Measurements from ENCODE around the gene SCAMP5. TPM values are rescaled to one million over a fixed set of nuclear protein-coding genes. Genes with fewer than 3 reads are reported as not detected.

SCAMP5 gene
- total and polyA plus RNA-seq, 5 donors from 2014 or later = 0.20 to 1.3 (median 0.25) TPM; not detected in 2

- Mint-ChIP-seq H3K9me3 (peaks cover 0 to 2% (median 0%) of the 10 kb centered on the region in 7 donors), H3K27me3 (peaks cover 31% of the 10 kb centered on the region), H3K27ac (no peak overlapping the region), H3K4me1 (peaks cover 4 to 19% (median 13%) of the 10 kb centered on the region in 4 donors), H3K4me3 (no peak overlapping the region), H3K36me3 (no peaks in the 10 kb centered on the region)
- no peaks in the 10 kb centered on the region for H3K9me3 ChIP-seq (ENCODE audit: control insufficient read depth in 2 of 2, low read length in 2 of 2)
- no peaks in the 10 kb centered on the region for H3K36me3 ChIP-seq (ENCODE audit: control insufficient read depth, insufficient read depth, low read length)
- peaks cover 4% of the 10 kb centered on the region for H3K27me3 ChIP-seq (ENCODE audit: control insufficient read depth, insufficient read depth, low read length)
- ATAC-seq (ENCODE audit: low read depth in 2 of 2) (no peak), DNase-seq (no peak)
- H3K4me1 ChIP-seq (ENCODE audit: control insufficient read depth, insufficient read depth, low read length, poor library complexity, severe bottlenecking) = peaks cover 3% of the 10 kb centered on the region
- no peak overlapping the region for H3K27ac ChIP-seq (ENCODE audit: insufficient read depth, low read length, poor library complexity, severe bottlenecking)
- no peak overlapping the region for H3K4me3 ChIP-seq (ENCODE audit: low read depth, low read length)
Measured at GRCh38 chr15:75007216-75007615, 11.9 kb downstream of the SCAMP5 start.

DNA sequence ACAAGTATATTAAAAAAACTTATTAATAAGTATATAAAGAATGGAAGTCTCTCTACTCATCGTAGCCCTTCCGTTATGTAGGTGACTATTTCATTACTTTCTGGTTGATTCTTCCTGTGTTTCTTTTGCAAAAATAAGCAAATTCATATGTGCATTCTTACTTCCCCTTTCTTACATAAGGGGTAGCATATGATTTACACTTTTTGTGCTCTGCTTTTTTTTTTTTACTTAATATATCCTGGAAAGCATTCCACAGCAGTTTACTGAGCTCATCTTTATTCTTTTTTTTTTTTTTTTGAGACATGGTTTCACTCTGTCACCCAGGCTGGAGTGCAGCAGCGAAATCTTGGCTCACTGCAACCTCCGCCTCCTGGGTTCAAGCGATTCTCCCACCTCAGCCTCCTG lies 12.9 kb downstream of the SCAMP5 start:
- no peaks in the 10 kb centered on the region for H3K9me3 Mint-ChIP-seq
- Histone ChIP-seq H3K27me3 (ENCODE audit: control insufficient read depth, insufficient read depth, low read length) (peaks cover 4% of the 10 kb centered on the region), H3K27ac (ENCODE audit: insufficient read depth, low read length, poor library complexity, severe bottlenecking) (no peak overlapping the region), H3K36me3 (ENCODE audit: control insufficient read depth, insufficient read depth, low read length) (no peaks in the 10 kb centered on the region), H3K9me3 (ENCODE audit: control insufficient read depth in 2 of 2, low read length in 2 of 2) (no peaks in the 10 kb centered on the region), H3K4me1 (ENCODE audit: control insufficient read depth, insufficient read depth, low read length, poor library complexity, severe bottlenecking) (peaks cover 3% of the 10 kb centered on the region), H3K4me3 (ENCODE audit: low read depth, low read length) (no peak overlapping the region)
- DNase-seq (no peak), ATAC-seq (ENCODE audit: low read depth in 2 of 2) (no peak)
- H3K4me1 Mint-ChIP-seq = peaks cover 4 to 19% (median 13%) of the 10 kb centered on the region in 4 donors
- H3K27ac Mint-ChIP-seq = no peak overlapping the region
- peaks cover 25% of the 10 kb centered on the region for H3K27me3 Mint-ChIP-seq
- no peaks in the 10 kb centered on the region for H3K36me3 Mint-ChIP-seq
- no peak overlapping the region for H3K4me3 Mint-ChIP-seq

- Histone ChIP-seq H3K9me3 (ENCODE audit: control insufficient read depth in 2 of 2, low read length in 2 of 2) (no peaks in the 10 kb centered on the region), H3K27me3 (ENCODE audit: control insufficient read depth, insufficient read depth, low read length) (peaks cover 4% of the 10 kb centered on the region), H3K27ac (ENCODE audit: insufficient read depth, low read length, poor library complexity, severe bottlenecking) (no peak overlapping the region), H3K4me1 (ENCODE audit: control insufficient read depth, insufficient read depth, low read length, poor library complexity, severe bottlenecking) (peaks cover 3% of the 10 kb centered on the region), H3K4me3 (ENCODE audit: low read depth, low read length) (no peak overlapping the region), H3K36me3 (ENCODE audit: control insufficient read depth, insufficient read depth, low read length) (no peaks in the 10 kb centered on the region)
- Mint-ChIP-seq H3K4me3 (no peak overlapping the region), H3K27ac (peak overlapping the region in 1 of 3 donors; percentile 14), H3K27me3 (peaks cover 22% of the 10 kb centered on the region), H3K4me1 (peaks cover 4 to 19% (median 13%) of the 10 kb centered on the region in 4 donors), H3K36me3 (no peaks in the 10 kb centered on the region), H3K9me3 (no peaks in the 10 kb centered on the region)
- ATAC-seq (ENCODE audit: low read depth in 2 of 2) (peak; percentile 50 to 59), DNase-seq (no peak)
Measured at GRCh38 chr15:75008629-75009326, 13.4 kb downstream of the SCAMP5 start.

GRCh38 chr15:75016431-75016830 lies 21.1 kb downstream of the SCAMP5 start:
- Mint-ChIP-seq H3K9me3 (peaks cover 0 to 1% (median 0%) of the 10 kb centered on the region in 7 donors), H3K27me3 (no peaks in the 10 kb centered on the region), H3K4me3 (no peak overlapping the region), H3K36me3 (no peaks in the 10 kb centered on the region), H3K27ac (no peak overlapping the region), H3K4me1 (no peaks in the 10 kb centered on the region)
- Histone ChIP-seq H3K9me3 (ENCODE audit: control insufficient read depth in 2 of 2, low read length in 2 of 2) (no peaks in the 10 kb centered on the region), H3K4me1 (ENCODE audit: control insufficient read depth, insufficient read depth, low read length, poor library complexity, severe bottlenecking) (no peaks in the 10 kb centered on the region), H3K27ac (ENCODE audit: insufficient read depth, low read length, poor library complexity, severe bottlenecking) (no peak overlapping the region), H3K27me3 (ENCODE audit: control insufficient read depth, insufficient read depth, low read length) (no peaks in the 10 kb centered on the region), H3K36me3 (ENCODE audit: control insufficient read depth, insufficient read depth, low read length) (no peaks in the 10 kb centered on the region), H3K4me3 (ENCODE audit: low read depth, low read length) (no peak overlapping the region)
- DNase-seq (no peak), ATAC-seq (ENCODE audit: low read depth in 2 of 2) (no peak)

- Mint-ChIP-seq H3K36me3 (no peaks in the 10 kb centered on the region), H3K4me3 (peak overlapping the region in 1 of 4 donors; percentile 78), H3K9me3 (peaks cover 0 to 1% (median 0%) of the 10 kb centered on the region in 7 donors), H3K4me1 (peaks cover 0 to 16% (median 11%) of the 10 kb centered on the region in 4 donors), H3K27ac (no peak overlapping the region), H3K27me3 (no peaks in the 10 kb centered on the region)
- Histone ChIP-seq H3K36me3 (ENCODE audit: control insufficient read depth, insufficient read depth, low read length) (no peaks in the 10 kb centered on the region), H3K27me3 (ENCODE audit: control insufficient read depth, insufficient read depth, low read length) (no peaks in the 10 kb centered on the region), H3K9me3 (ENCODE audit: control insufficient read depth in 2 of 2, low read length in 2 of 2) (no peaks in the 10 kb centered on the region), H3K27ac (ENCODE audit: insufficient read depth, low read length, poor library complexity, severe bottlenecking) (no peak overlapping the region), H3K4me1 (ENCODE audit: control insufficient read depth, insufficient read depth, low read length, poor library complexity, severe bottlenecking) (peaks cover 11% of the 10 kb centered on the region), H3K4me3 (ENCODE audit: low read depth, low read length) (no peak overlapping the region)
- ATAC-seq (ENCODE audit: low read depth in 2 of 2) = no peak
- no peak for DNase-seq
Measured at GRCh38 chr15:75019916-75020315, 24.6 kb downstream of the SCAMP5 start.

GRCh38 chr15:75021341-75021740 lies 26.0 kb downstream of the SCAMP5 start:
- Mint-ChIP-seq H3K4me1 (peaks cover 0 to 22% (median 13%) of the 10 kb centered on the region in 4 donors), H3K9me3 (peaks cover 0 to under 1% (median 0%) of the 10 kb centered on the region in 7 donors), H3K4me3 (peak overlapping the region in 2 of 4 donors; percentile 15 to 52), H3K27me3 (no peaks in the 10 kb centered on the region), H3K27ac (no peak overlapping the region), H3K36me3 (no peaks in the 10 kb centered on the region)
- no peak for DNase-seq
- Histone ChIP-seq H3K36me3 (ENCODE audit: control insufficient read depth, insufficient read depth, low read length) (no peaks in the 10 kb centered on the region), H3K4me1 (ENCODE audit: control insufficient read depth, insufficient read depth, low read length, poor library complexity, severe bottlenecking) (peaks cover 11% of the 10 kb centered on the region), H3K9me3 (ENCODE audit: control insufficient read depth in 2 of 2, low read length in 2 of 2) (no peaks in the 10 kb centered on the region), H3K27ac (ENCODE audit: insufficient read depth, low read length, poor library complexity, severe bottlenecking) (no peak overlapping the region), H3K27me3 (ENCODE audit: control insufficient read depth, insufficient read depth, low read length) (no peaks in the 10 kb centered on the region), H3K4me3 (ENCODE audit: low read depth, low read length) (no peak overlapping the region)
- ATAC-seq (ENCODE audit: low read depth in 2 of 2) = no peak

DNA sequence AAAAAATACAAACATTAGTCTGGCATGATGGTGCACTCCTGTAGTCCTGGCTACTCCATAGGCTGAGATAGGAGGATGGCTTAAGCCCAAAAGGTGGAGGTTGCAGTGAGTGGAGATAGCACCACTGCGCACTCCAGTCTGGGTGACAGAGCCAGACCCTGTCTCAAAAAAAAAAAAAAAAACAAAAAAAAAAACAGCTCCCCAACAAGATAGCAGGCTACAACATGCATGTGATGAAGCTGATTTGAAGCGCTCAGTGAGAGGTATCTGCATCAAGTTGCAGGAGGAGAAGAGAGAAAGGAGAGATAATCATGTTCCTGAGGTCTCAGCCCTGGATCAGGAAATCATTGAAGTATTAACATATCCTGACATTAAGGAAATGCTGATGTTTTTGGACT lies 27.4 kb downstream of the SCAMP5 start:
- Mint-ChIP-seq H3K27me3 (no peaks in the 10 kb centered on the region), H3K4me1 (peaks cover 0 to 25% (median 13%) of the 10 kb centered on the region in 4 donors), H3K27ac (peak overlapping the region in 1 of 3 donors; percentile 94), H3K9me3 (no peaks in the 10 kb centered on the region), H3K4me3 (peak overlapping the region; percentile 91 to 97 (median 94)), H3K36me3 (no peaks in the 10 kb centered on the region)
- DNase-seq (no peak), ATAC-seq (ENCODE audit: low read depth in 2 of 2) (no peak)
- peaks cover 11% of the 10 kb centered on the region for H3K4me1 ChIP-seq (ENCODE audit: control insufficient read depth, insufficient read depth, low read length, poor library complexity, severe bottlenecking)
- H3K27me3 ChIP-seq (ENCODE audit: control insufficient read depth, insufficient read depth, low read length) = no peaks in the 10 kb centered on the region
- no peaks in the 10 kb centered on the region for H3K36me3 ChIP-seq (ENCODE audit: control insufficient read depth, insufficient read depth, low read length)
- H3K9me3 ChIP-seq (ENCODE audit: control insufficient read depth in 2 of 2, low read length in 2 of 2) = no peaks in the 10 kb centered on the region
- no peak overlapping the region for H3K4me3 ChIP-seq (ENCODE audit: low read depth, low read length)
- no peak overlapping the region for H3K27ac ChIP-seq (ENCODE audit: insufficient read depth, low read length, poor library complexity, severe bottlenecking)
